OCI-LY3 (cell line): Measurements from ENCODE around the gene ABCG4.

ENCODE experiments used
- EZH2phosphoT487 ChIP-seq: fragments of 200-600 bp; shearing (Covaris generic); IDR thresholded peaks from 2 replicates; pipeline ENCODE4 v1.6.1; 2018; ENCODE audit warnings: antibody characterized with exemption, mixed run types, low read depth
- TF ChIP-seq, protein P1 (sequence below): fragments of 200-600, 300-600 bp; sonication (generic); IDR thresholded peaks from 2 replicates; pipeline ENCODE4 v1.5.1; 2014; ENCODE audit warnings: antibody characterized with exemption, low read length, low read depth

DNA sequence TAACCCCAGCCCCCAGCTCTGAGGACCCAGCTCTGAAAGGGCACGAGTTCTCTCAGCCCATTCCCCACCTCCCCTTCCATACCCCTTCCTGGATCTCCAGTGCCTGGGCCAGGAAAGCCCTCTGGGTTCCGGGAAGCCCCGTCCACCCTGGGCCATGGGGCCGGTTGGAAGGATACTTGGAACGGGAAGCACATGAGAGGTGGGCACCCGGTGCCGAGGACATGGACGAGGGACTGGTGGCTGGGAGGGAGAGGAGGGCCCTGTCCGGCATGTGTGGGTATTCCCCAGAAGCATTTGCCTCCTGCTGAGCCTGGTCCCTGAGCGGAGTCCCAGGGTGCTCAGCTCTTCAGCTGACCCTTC is 32.6 kb upstream of the ABCG4 start:
- TF ChIP-seq, protein P1, sequence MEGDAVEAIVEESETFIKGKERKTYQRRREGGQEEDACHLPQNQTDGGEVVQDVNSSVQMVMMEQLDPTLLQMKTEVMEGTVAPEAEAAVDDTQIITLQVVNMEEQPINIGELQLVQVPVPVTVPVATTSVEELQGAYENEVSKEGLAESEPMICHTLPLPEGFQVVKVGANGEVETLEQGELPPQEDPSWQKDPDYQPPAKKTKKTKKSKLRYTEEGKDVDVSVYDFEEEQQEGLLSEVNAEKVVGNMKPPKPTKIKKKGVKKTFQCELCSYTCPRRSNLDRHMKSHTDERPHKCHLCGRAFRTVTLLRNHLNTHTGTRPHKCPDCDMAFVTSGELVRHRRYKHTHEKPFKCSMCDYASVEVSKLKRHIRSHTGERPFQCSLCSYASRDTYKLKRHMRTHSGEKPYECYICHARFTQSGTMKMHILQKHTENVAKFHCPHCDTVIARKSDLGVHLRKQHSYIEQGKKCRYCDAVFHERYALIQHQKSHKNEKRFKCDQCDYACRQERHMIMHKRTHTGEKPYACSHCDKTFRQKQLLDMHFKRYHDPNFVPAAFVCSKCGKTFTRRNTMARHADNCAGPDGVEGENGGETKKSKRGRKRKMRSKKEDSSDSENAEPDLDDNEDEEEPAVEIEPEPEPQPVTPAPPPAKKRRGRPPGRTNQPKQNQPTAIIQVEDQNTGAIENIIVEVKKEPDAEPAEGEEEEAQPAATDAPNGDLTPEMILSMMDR: no peak
- no peak for TF ChIP-seq EZH2phosphoT487
